HEK293 (cell line): ENCODE measurements around the gene WDR64.

Experiments used
- MZF1 ChIP-seq: fragments of 450-650 bp; formaldehyde crosslinking; IDR thresholded peaks from 2 replicates; pipeline ENCODE4 v1.5.1; 2017; ENCODE audit warnings: missing biosample characterization, missing genetic modification characterization, borderline replicate concordance
- OVOL3 ChIP-seq: fragments of 450-650 bp; formaldehyde crosslinking; IDR thresholded peaks from 2 replicates; pipeline ENCODE4 v1.5.1; 2016; ENCODE audit warnings: missing biosample characterization, missing genetic modification characterization
- REST ChIP-seq: fragments of 450-650 bp; formaldehyde crosslinking; IDR thresholded peaks from 2 replicates; pipeline ENCODE4 v1.5.1; 2016; ENCODE audit warnings: missing biosample characterization, missing genetic modification characterization
- TSHZ1 ChIP-seq: fragments of 450-650 bp; formaldehyde crosslinking; IDR thresholded peaks from 2 replicates; pipeline ENCODE4 v1.5.1; 2016; ENCODE audit warnings: missing biosample characterization, missing genetic modification characterization, borderline replicate concordance
- ZBTB11 ChIP-seq: fragments of 450-650 bp; formaldehyde crosslinking; conservative IDR thresholded peaks from 2 replicates; pipeline ENCODE4 v1.5.1; 2016; ENCODE audit warnings: low read depth, missing biosample characterization, missing genetic modification characterization
- ZNF138 ChIP-seq: fragments of 450-650 bp; formaldehyde crosslinking; IDR thresholded peaks from 2 replicates; pipeline ENCODE4 v1.5.1; 2016; ENCODE audit warnings: missing biosample characterization, missing genetic modification characterization, borderline replicate concordance
- ZNF140 ChIP-seq: fragments of 450-650 bp; formaldehyde crosslinking; IDR thresholded peaks from 2 replicates; pipeline ENCODE4 v1.5.1; 2016; ENCODE audit warnings: missing biosample characterization, missing genetic modification characterization
- ZNF157 ChIP-seq: fragments of 450-650 bp; formaldehyde crosslinking; IDR thresholded peaks from 2 replicates; pipeline ENCODE4 v1.5.1; 2016; ENCODE audit warnings: missing biosample characterization, missing genetic modification characterization
- ZNF175 ChIP-seq: fragments of 450-650 bp; formaldehyde crosslinking; IDR thresholded peaks from 2 replicates; pipeline ENCODE4 v1.5.1; 2016; ENCODE audit warnings: missing biosample characterization, missing genetic modification characterization
- ZNF184 ChIP-seq: fragments of 450-650 bp; IDR thresholded peaks from 2 replicates; pipeline ENCODE4 v1.5.1; 2018; ENCODE audit warnings: missing biosample characterization, mild to moderate bottlenecking, missing genetic modification characterization
- ZNF214 ChIP-seq: fragments of 450-650 bp; formaldehyde crosslinking; IDR thresholded peaks from 2 replicates; pipeline ENCODE4 v1.5.1; 2017; ENCODE audit warnings: missing biosample characterization, mild to moderate bottlenecking, missing genetic modification characterization, borderline replicate concordance
- ZNF398 ChIP-seq: fragments of 450-650 bp; formaldehyde crosslinking; IDR thresholded peaks from 2 replicates; pipeline ENCODE4 v1.5.1; 2017; ENCODE audit warnings: missing biosample characterization, missing genetic modification characterization
- ZNF473 ChIP-seq: fragments of 450-650 bp; formaldehyde crosslinking; IDR thresholded peaks from 2 replicates; pipeline ENCODE4 v1.5.1; 2017; ENCODE audit warnings: missing biosample characterization, missing genetic modification characterization
- ZNF501 ChIP-seq: fragments of 450-650 bp; formaldehyde crosslinking; IDR thresholded peaks from 2 replicates; pipeline ENCODE4 v1.5.1; 2016; ENCODE audit warnings: missing biosample characterization, missing genetic modification characterization
- ZNF571 ChIP-seq: fragments of 450-650 bp; formaldehyde crosslinking; IDR thresholded peaks from 2 replicates; pipeline ENCODE4 v1.5.0; 2017; ENCODE audit warnings: missing biosample characterization, missing genetic modification characterization
- ZNF580 ChIP-seq: fragments of 450-650 bp; formaldehyde crosslinking; IDR thresholded peaks from 2 replicates; pipeline ENCODE4 v1.5.1; 2016; ENCODE audit warnings: missing biosample characterization, missing genetic modification characterization
- ZNF621 ChIP-seq: fragments of 450-650 bp; formaldehyde crosslinking; IDR thresholded peaks from 2 replicates; pipeline ENCODE4 v1.5.1; 2017; ENCODE audit warnings: missing biosample characterization, missing genetic modification characterization
- ZNF704 ChIP-seq: fragments of 450-650 bp; formaldehyde crosslinking; IDR thresholded peaks from 2 replicates; pipeline ENCODE4 v1.5.1; 2016; ENCODE audit warnings: missing biosample characterization, missing genetic modification characterization
- ZNF792 ChIP-seq: fragments of 450-650 bp; formaldehyde crosslinking; IDR thresholded peaks from 2 replicates; pipeline ENCODE4 v1.5.1; 2016; ENCODE audit warnings: missing biosample characterization, missing genetic modification characterization
- ZNF830 ChIP-seq: fragments of 450-650 bp; IDR thresholded peaks from 2 replicates; pipeline ENCODE4 v1.5.0; 2018; ENCODE audit warnings: missing biosample characterization, missing genetic modification characterization, low read depth, mild to moderate bottlenecking, moderate library complexity
- ZSCAN16 ChIP-seq: fragments of 450-650 bp; formaldehyde crosslinking; IDR thresholded peaks from 2 replicates; pipeline ENCODE4 v1.5.1; 2016; ENCODE audit warnings: missing biosample characterization, missing genetic modification characterization
- TF ChIP-seq, protein P1 (sequence below): fragments of 450-650 bp; formaldehyde crosslinking; IDR thresholded peaks from 2 replicates; pipeline ENCODE4 v1.5.1; 2016; ENCODE audit warnings: missing biosample characterization, missing genetic modification characterization

Gene WDR64

GRCh38 chr1:241847796-241848685 lies 196.0 kb downstream of the WDR64 start, which contains the start of gene EXO1 (continued):
- TF ChIP-seq REST (tag by site-specific recombination) = no peak; the same call in 1 of the 2 replicates
- TF ChIP-seq ZNF398 = no peak
- TF ChIP-seq ZSCAN16 (tag by site-specific recombination) = peak; percentile 93
- TF ChIP-seq, protein P1, sequence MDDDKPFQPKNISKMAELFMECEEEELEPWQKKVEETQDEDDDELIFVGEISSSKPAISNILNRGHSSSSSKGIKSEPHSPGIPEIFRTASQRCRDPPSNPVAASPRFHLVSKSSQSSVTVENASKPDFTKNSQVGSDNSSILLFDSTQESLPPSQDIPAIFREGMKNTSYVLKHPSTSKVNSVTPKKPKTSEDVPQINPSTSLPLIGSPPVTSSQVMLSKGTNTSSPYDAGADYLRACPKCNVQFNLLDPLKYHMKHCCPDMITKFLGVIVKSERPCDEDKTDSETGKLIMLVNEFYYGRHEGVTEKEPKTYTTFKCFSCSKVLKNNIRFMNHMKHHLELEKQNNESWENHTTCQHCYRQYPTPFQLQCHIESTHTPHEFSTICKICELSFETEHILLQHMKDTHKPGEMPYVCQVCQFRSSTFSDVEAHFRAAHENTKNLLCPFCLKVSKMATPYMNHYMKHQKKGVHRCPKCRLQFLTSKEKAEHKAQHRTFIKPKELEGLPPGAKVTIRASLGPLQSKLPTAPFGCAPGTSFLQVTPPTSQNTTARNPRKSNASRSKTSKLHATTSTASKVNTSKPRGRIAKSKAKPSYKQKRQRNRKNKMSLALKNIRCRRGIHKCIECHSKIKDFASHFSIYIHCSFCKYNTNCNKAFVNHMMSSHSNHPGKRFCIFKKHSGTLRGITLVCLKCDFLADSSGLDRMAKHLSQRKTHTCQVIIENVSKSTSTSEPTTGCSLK (tag by site-specific recombination) = no peak
- no peak for TF ChIP-seq ZNF473 (tag by site-specific recombination)
- no peak for TF ChIP-seq ZNF214 (tag by site-specific recombination)
- no peak for TF ChIP-seq ZNF830 (tag by site-specific recombination)
- peak; percentile 90; the same call in 1 of the 2 replicates for TF ChIP-seq ZNF792
- peak; percentile 97 for TF ChIP-seq ZBTB11
- no peak for TF ChIP-seq ZNF571 (tag by site-specific recombination)
- no peak for TF ChIP-seq ZNF138 (tag by site-specific recombination)
- no peak for TF ChIP-seq ZNF704 (tag by site-specific recombination)
- TF ChIP-seq ZNF501 (tag by site-specific recombination) = peak; percentile 99
- no peak for TF ChIP-seq ZNF140
- no peak for TF ChIP-seq ZNF157 (tag by site-specific recombination)
- no peak for TF ChIP-seq ZNF621
- TF ChIP-seq ZNF175 (tag by site-specific recombination) = no peak
- no peak for TF ChIP-seq MZF1
- TF ChIP-seq TSHZ1 (tag by site-specific recombination) = no peak; the same call in none of the 2 replicates
- peak; percentile 65 for TF ChIP-seq OVOL3 (tag by site-specific recombination)
- no peak for TF ChIP-seq ZNF184 (tag by site-specific recombination)
- TF ChIP-seq ZNF580 (tag by site-specific recombination) = peak; percentile 98
